SU-DHL-6 (cell line): ENCODE data around the gene TTLL1.

Experiments
- CTCF ChIP-seq: fragments of 200-600 bp; sonication (generic); IDR thresholded peaks from one replicate; pipeline ENCODE4 v1.5.1; 2017; ENCODE audit warnings: antibody characterized with exemption, mild to moderate bottlenecking, low read length, moderate library complexity; ENCODE audit not compliant: insufficient read depth, poor library complexity, severe bottlenecking
- EZH2phosphoT487 ChIP-seq: fragments of 200-600 bp; sonication (generic), shearing (Covaris generic); conservative IDR thresholded peaks from 2 replicates; pipeline ENCODE4 v1.6.1; 2018; ENCODE audit warnings: mild to moderate bottlenecking, antibody characterized with exemption, low read length, moderate library complexity, mixed read lengths

- TF ChIP-seq CTCF, result no peak
- TF ChIP-seq EZH2phosphoT487, result no peak
Observed at GRCh38 chr22:43050995-43051394, 38.2 kb downstream of the TTLL1 start.
